GM19324 (cell line): ENCODE results near the gene LAMTOR3.
"Not testable (repeated sequence)": the region's sequence is repeated elsewhere in the genome, so short reads cannot be mapped to it uniquely, and the experiment has no call there.

Experiments
- ATAC-seq: cut with Tn5 transposase; IDR thresholded peaks from one replicate; pipeline ENCODE4 v1.9.1; 2021; ENCODE audit warnings: mild to moderate bottlenecking, moderate library complexity; ENCODE audit not compliant: unreplicated experiment, low FRiP score

Gene LAMTOR3

DNA sequence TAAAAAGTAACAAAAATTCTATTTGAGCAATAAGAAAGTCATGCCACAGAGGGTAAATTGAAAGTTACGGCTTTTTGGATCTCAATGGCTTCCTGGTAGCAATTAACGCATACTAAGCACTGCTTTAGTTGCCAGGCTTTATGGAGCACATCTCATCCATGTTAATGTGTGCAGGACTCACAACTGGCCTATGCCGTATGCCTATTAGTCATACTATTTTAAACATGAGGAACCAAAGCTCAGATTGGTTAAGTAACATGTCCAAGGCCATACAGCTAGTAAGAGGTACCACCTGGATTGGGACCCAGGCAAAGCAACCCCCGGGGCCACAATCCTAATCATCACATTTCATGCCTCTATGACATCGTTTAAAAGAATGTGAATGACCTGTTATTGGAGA is 60.5 kb downstream of the LAMTOR3 start:
- ATAC-seq = no peak

DNA sequence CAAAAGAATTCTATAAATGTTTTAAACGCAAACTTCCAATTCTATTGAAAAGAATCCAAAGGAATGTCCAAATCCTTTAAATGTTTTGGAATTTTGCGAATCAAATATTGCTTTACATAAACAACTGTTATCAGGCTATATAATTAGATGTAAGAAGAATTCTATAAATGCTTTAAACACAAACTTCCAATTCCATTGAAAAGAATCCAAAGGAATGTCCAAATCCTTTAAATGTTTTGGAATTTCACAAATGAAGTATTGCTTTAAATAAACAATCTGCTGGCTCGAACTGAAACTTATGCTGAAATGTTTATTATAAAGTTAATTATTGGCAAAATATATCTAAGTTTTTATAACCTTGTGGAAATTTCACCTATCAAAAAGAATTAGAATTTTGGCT is 61.5 kb downstream of the LAMTOR3 start:
- no peak for ATAC-seq

DNA sequence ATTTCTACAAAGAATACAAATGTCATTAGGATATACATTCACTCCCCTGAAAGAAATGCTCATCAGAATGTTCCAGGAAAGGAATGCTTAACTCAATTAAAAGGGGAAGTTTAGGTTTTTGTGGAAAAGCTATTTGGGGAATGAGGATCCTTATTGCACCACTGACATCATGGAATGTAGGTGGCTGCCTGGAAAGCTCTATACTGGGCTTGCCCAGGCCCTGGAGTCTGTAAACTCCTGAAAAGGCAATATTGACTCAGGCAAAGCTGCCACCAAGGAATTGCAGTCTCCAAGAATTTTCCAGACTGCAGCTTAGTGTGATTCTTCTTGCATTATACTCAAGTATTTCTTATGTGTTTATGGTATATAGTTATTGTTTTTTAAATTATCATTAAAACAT is 61.9 kb downstream of the LAMTOR3 start:
- no peak for ATAC-seq

DNA sequence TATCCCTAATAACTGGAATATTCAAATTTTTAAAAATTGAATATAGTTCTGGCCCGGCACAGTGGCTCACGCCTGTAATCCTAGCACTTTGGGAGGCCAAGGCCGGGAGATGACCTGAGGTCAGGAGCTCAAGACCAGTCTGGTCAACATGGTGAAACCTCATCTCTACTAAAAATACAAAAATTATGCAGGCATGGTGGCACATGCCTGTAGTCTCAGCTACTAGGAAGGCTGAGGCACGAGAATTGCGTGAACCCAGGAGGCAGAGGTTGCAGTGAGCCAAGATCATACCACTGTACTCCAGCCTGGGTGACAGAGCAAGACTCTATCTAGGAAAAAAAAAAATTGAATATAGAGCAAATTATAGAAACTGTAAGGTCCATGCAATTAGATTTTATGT is 64.2 kb downstream of the LAMTOR3 start:
- ATAC-seq = not testable (repeated sequence)

DNA sequence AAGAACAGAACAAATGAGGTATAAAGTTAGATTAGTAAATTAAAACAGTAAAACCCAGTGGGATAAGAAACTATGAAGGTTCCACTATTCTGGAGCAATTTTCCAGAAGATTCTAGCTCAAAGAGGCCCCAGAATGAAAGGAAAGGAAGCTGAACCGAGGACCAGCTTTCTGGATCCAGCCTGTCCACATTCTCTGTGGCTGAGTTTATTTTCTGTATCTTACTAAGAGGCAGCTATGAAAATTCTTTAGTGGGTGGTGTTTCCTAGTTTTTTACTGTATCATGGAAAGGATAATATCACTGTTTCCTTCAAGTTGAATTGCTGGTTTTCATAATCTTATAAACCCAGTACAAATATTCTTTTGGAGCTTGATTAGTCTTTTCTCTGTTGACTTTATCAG is 65.8 kb downstream of the LAMTOR3 start:
- no peak for ATAC-seq
